ENCODE measurements around the gene SNX18.

DNA sequence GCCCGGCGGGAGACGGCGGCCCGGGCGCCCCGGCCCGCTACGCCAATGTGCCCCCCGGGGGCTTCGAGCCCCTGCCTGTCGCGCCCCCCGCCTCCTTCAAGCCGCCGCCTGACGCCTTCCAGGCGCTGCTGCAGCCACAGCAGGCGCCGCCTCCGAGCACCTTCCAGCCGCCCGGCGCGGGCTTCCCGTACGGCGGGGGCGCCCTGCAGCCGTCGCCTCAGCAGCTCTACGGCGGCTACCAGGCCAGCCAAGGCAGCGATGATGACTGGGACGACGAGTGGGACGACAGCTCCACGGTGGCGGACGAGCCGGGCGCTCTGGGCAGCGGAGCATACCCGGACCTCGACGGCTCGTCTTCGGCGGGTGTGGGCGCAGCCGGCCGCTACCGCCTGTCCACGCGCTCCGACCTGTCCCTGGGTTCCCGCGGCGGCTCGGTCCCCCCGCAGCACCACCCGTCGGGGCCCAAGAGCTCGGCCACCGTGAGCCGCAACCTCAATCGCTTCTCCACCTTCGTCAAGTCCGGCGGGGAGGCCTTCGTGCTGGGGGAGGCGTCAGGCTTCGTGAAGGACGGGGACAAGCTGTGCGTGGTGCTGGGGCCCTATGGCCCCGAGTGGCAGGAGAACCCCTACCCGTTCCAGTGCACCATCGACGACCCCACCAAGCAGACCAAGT lies 723 bp downstream of the SNX18 start:
- TF ChIP-seq CTCF (IDR thresholded peaks at IDR 0.05 in 8 of 11, conservative IDR thresholded peaks at IDR 0.05 in 3 of 11) (peak in 1 of 11 experiments; percentile 8), POLR2AphosphoS5 (IDR thresholded peaks at IDR 0.05) (peak in 2 of 3 donors; percentile 13 to 57), POLR2A (IDR thresholded peaks at IDR 0.05) (no peak)

All from spleen (tissue), 7 donors.